NOMO-1 treated with DMSO at 0.1 percent for 48 hours (cell line): ENCODE results near the gene SCAMP2.

ENCODE experiments used
- DNase-seq: peaks from one replicate; lab custom pipeline; 2025; ENCODE audit not compliant: unreplicated experiment; lab: John Stamatoyannopoulos, UW

Gene SCAMP2

GRCh38 chr15:74799255-74799855 lies 73.8 kb downstream of the SCAMP2 start:
- DNase-seq = peak; percentile 49

DNA sequence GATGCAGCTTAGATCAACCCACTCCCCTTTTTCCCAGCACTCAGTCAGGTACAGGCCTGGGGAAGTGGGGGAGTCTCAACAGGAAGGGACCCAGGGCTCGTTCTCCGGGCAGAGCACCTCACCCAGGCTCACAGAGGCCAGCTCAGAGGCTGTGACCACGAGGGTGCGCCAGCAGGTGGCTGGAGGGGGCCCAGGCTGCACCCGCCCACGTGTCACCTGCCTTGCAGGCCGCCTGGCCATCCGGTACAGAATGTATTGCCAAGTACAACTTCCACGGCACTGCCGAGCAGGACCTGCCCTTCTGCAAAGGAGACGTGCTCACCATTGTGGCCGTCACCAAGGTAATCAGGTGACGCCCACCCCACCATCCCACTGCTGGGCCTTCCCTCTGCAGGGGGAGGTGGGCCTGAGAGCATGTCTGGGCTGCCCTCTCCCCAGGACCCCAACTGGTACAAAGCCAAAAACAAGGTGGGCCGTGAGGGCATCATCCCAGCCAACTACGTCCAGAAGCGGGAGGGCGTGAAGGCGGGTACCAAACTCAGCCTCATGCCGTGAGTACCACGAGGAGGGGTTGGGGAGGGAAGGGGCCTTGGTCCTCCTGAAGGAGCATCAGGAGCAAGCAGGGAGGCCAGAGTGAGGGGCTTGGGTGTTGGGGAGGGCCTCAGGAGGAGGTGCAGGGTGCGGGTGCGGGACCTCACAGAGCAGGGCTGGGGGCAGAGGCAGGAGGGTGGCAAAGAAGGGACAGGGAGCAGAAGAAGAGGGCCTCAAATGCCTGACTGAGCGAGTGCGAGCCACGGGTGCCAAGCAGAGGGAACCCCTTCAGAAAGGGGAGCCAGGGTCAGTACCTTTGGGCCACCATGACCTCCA lies 74.5 kb downstream of the SCAMP2 start:
- DNase-seq = no peak

DNA sequence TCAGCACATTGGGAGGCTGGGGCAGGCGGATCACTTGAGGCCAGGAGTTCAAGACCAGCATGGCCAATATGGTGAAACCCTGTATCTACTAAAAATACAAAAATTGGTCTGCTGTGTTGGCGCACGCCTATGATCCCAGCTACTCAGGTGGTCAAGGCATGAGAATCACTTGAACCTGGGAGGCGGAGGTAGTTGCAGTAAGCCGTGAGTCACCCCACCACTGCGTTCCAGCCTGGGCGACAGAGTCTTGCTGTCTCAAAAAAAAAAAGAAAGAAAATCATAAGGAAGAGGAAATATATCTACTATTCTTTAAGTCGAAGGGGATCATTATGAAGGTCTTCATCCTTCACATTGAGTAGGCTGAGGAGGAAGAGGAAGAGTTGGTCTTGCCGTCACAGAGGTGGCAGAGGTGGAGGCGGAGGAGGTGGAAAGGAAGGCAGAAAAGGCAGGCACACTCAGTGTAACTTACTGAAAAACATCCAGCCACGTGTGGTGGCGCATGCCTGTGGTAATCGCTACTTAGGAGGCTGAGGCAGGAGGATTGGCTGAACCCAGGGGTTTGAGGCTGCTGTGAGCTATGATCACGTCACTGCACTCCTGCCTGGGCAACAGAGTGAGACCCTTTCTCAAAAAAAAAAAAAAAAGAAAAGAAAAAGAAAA lies 77.1 kb downstream of the SCAMP2 start:
- DNase-seq = no peak

DNA sequence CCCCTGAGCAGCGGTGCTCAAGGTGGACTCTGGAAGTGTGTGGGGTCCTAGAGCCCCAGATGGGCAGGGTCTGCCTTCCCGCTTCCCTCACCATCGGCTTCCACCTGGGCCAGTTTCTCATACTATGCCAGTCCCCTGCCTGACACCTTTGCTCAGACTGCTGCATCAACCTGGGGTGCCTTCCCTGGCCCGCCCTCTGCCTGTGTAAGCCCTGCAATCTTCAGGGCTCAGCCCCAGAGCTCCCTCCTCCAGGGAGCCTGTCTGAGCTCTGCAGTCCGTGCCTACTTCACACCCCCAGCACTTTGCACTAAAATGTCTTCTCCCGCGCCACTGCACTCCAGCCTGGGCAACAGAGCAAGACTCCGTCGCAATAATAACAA lies 78.2 kb downstream of the SCAMP2 start:
- no peak for DNase-seq

DNA sequence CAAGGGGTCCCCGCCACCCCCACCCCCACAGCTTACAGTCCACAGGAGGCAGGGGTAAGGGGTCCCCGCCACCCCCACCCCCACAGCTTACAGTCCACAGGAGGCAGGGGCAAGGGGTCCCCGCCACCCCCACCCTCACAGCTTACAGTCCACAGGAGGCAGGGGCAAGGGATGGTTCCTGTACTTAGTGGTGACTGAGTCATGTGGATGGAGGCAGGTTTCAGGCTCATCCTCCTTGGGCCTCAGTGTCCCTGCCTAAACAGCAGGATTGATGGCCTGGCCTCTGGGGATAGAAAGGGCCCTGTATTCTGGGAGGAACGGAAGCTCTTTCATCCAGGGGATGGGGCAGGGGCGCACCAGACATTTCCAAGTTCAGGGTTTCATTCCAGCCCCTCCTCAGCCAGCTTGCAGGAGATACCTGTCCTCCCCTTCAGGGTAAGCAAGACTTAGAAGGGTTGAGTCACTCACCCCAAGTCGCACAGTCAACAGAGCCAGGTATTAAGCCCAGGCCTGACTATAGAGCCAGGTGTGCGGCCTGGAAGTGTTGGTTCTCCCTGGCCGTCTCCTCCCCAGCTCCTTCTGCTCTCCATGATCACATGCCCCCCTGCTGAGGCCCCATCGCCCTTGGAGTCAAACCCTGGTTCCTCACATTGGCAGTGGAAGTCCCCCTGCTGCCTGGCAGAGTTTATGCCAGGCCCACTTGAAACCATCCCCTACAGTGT lies 78.8 kb downstream of the SCAMP2 start:
- no peak for DNase-seq
